HG02973 (cell line): ENCODE measurements around the gene ZNF366.

Source experiments
- ATAC-seq: cut with Tn5 transposase; IDR thresholded peaks from one replicate; pipeline ENCODE4 v1.9.1; 2021; ENCODE audit warnings: moderate library complexity; ENCODE audit not compliant: unreplicated experiment

ZNF366 gene

GRCh38 chr5:72447751-72448150 lies 59.5 kb downstream of the ZNF366 start:
- ATAC-seq = no peak

- no peak for ATAC-seq
These were observed 61.2 kb downstream of the ZNF366 start for GRCh38 chr5:72445969-72446368.

- no peak for ATAC-seq
These were observed 63.3 kb downstream of the ZNF366 start for GRCh38 chr5:72443883-72444282.

- ATAC-seq = no peak
These were observed 65.2 kb downstream of the ZNF366 start for GRCh38 chr5:72441862-72442540.

GRCh38 chr5:72441094-72441723 lies 66.0 kb downstream of the ZNF366 start:
- ATAC-seq = no peak

GRCh38 chr5:72440207-72440638 lies 67.0 kb downstream of the ZNF366 start:
- ATAC-seq = peak; percentile 49

GRCh38 chr5:72439192-72439591 lies 68.0 kb downstream of the ZNF366 start:
- no peak for ATAC-seq

- ATAC-seq = no peak
These were observed 69.1 kb downstream of the ZNF366 start for GRCh38 chr5:72438141-72438540.

- no peak for ATAC-seq
These were observed 70.3 kb downstream of the ZNF366 start for GRCh38 chr5:72436796-72437471.

GRCh38 chr5:72434781-72435437 lies 72.3 kb downstream of the ZNF366 start:
- ATAC-seq = no peak

GRCh38 chr5:72434056-72434780 lies 73.0 kb downstream of the ZNF366 start:
- no peak for ATAC-seq

GRCh38 chr5:72433522-72433921 lies 73.7 kb downstream of the ZNF366 start:
- no peak for ATAC-seq

- no peak for ATAC-seq
These were observed 78.5 kb downstream of the ZNF366 start for GRCh38 chr5:72428669-72429068.

- no peak for ATAC-seq
These were observed 79.4 kb downstream of the ZNF366 start for GRCh38 chr5:72427488-72428437.

- ATAC-seq = no peak
These were observed 80.2 kb downstream of the ZNF366 start for GRCh38 chr5:72427016-72427415.

GRCh38 chr5:72426019-72426418 lies 81.2 kb downstream of the ZNF366 start:
- no peak for ATAC-seq

GRCh38 chr5:72418271-72418670 lies 88.9 kb downstream of the ZNF366 start:
- no peak for ATAC-seq

- no peak for ATAC-seq
These were observed 89.7 kb downstream of the ZNF366 start for GRCh38 chr5:72417333-72418062.
